Activated CD4-positive, alpha-beta T cell treated with anti-CD3 and anti-CD28 coated beads for 1 hour (primary cell): ENCODE measurements around the gene TCP11.
"Not testable (repeated sequence)": the region's sequence is repeated elsewhere in the genome, so short reads cannot be mapped to it uniquely, and the experiment has no call there.

ENCODE experiments used
- DNase-seq: peaks from one replicate; pipeline ENCODE4 v3.0.0-alpha.2; 2020

Gene TCP11

DNA sequence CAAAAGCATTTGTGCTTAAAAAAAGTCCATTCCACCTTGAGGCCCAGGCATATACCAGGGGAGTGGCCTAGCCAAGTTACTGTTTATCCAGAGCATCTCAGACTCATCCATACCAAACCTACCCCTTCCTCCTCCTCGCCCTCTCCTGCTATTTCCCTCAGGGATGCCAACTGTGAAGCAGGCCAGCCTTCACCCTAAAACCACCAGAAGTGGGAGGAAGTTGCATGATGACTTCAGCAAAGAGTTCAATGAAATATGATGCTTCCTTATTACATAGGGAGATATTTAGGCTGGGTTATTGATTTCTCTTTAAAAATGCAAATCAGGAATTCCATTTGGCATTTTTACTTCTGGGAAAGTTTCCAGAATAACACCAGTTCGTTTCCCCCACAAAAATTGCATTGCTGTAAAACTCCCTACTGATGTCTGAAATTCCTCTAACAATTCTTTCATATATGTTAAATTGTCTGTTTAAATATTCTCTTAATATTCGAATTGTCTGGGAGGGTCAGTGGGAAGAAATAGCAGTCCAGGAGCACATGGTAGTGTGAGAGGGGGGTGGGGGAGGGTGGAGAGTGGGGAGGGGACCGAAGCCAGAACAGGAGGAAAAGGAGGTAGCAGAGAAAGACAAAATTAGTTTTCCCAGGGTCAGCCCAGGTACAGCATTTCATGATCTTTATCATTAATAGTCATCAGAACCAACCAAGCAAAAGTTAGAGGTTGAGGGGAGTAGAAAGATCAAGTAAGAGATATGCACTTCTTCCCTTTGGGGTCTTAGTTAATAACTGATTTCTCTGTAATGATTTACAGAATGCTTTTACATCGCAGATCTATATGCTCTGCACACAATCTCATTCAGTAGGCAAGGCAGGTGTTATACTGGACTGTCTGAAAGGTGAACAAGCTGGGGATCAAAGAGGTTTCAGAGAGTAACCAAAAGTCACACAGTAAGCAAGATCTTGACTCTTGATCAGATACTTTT, 1.7 kb upstream of the TCP11 start:
- DNase-seq, result no peak

DNA sequence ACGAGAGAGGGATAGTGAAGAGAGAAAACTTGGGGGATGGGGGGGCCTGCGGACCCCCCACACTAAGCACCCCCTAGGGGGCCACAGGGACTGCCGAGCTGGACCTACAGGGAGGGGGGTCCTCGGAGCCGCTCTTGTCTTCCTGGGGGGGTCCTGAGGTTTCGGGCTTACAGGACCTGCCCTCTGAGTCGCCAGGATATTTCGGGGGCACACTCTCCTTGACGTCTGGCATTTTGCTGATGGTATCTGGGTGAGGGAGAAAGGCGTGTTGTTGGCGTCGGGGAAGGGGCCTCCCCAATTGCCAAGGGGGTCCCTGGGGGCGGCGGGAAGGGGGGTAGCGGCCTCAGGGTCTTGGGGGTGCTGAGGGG, 516 bp downstream of the TCP11 start:
- no peak for DNase-seq

DNA sequence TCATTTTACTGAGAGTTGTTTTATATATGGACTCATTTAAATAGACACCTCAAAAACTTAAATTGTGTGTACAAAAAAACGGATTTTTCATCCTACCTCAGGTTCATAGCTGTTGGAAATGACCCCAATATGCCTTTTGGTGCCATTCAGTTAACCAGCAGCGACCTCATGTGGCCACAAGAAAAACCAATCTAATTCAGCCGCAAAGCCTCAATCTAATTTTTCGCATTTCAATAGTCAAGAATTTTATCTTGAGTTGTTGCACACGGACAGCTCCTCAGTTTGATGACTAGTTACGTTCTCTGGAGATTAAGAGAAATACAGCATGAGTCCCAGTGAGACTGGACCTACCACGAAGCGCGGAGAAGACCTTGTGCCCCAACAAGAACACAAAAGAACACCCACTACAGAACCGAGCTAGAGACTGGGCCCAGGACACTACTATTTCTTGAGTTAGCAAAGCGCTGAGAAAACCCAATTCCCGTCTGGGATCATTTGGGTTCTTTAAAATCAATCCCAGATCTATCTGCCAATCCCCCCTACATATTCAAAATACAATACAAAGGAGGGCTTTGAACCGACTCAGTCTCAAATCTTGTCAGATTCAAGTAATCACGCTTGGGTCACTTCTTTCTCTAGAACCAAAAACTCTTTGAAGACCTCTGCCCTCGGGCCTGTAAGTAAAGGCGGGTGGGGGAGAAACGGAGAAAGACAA, 1.1 kb downstream of the TCP11 start:
- DNase-seq, result peak; percentile 15

DNA sequence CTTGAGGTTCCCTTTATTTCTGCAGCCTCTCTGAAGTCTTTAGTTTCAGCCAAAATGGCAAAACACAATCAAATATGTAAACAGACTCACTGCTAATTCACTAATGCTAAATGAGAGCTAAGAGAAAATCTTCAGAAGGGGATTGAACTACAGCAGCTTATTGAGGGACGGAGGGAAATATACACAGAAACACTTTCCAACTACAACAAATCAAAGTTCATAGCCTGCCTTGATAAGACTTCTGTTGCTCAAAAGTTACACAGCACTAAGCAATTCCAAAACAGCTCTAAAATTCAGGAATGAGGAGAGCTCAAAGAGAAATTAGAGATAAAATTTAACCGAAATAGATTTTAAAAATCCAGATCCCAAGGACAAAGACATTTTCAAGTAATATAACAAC, 1.7 kb downstream of the TCP11 start:
- DNase-seq, result no peak

DNA sequence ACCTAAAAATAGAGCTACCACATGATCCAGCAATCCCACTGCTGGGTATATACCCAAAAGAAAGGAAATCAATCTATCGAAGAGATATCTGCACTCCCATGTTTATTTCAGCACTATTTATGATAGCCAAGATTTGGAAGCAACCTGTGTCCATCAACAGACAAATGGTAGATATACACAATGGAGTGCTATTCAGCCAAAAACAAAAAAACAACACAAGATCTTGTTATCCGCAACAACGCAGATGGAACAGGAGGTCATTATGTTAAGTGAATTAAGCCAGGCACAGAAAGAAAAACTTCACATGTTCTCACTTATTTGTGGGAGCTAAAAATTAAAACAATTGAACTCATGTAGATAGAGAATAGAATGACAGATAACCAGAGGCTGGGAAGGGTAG, 2.9 kb downstream of the TCP11 start:
- DNase-seq, result not testable (repeated sequence)

DNA sequence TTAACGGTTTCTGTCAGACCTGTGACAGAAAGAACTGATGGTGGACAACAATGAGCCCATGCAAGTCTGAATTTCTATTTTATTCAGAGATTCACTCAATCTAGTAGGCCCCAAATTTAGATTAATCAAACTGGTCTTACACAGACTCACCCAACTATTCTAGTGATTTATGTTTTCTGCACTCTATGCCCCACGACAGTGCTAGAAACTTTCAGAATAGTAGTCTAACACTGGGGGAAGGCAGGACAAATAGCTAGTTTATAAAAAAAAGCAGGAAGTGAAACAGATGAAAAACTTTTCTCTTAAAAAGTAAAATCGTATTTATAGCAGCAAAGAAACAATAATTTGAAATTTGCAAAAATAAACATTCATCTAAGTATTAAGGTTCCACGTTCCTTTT, 5.0 kb downstream of the TCP11 start:
- no peak for DNase-seq

DNA sequence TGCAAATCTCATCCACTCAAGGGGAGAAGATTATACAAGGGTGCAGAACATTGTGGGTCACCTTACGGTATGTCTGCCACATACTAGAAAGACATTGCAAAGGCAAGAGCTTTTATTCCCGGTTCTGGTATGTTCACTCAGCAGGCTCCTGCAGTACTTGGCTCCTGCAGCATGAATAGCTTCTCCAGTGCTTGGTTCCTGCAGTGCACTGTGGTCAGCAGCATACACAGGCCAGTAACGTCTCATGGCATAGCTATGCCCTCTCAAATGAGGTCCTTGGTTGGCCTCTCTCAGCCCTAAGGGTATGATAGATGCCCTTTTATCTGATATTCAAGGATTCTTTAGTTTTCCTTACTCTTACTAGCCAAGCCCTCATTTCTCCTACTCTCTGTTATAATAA, 12.6 kb downstream of the TCP11 start:
- no peak for DNase-seq

DNA sequence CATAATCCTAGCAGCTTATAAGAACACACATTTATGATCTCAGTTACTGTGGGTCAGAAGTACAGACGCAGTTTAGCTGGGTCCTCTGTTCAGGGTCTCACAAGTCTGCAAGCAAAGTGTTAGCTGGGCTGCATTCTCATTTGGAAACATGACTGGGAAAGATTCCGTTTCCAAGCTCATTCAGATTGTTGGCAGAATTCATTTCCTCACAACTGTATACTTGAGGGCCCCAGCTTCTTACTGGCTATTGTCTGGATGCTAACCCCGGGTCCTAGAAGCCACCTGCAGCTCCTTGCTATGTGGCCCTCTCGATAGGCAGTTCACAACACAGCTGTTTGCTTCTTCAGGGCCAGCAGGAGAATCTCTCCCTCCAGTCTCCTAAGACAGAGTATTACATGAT, 13.1 kb downstream of the TCP11 start:
- DNase-seq, result no peak

DNA sequence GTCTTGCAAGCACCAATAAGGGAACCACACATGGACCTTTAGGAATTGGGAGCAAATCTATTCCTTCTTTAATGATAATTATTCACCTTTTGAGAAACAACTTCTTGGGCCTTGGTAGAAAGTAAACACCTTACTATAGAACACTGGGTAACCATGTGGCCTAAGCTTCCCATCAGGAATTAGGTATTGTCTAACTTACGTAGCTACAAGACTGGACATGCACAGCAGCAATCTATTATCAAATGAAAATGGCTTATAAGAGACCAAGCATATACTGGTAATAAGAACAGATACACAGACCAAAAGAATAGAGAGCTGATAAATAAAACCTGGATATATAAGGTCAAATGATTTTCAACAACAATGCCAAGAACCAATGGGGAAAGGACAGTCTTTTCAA, 16.8 kb downstream of the TCP11 start:
- DNase-seq, result no peak

DNA sequence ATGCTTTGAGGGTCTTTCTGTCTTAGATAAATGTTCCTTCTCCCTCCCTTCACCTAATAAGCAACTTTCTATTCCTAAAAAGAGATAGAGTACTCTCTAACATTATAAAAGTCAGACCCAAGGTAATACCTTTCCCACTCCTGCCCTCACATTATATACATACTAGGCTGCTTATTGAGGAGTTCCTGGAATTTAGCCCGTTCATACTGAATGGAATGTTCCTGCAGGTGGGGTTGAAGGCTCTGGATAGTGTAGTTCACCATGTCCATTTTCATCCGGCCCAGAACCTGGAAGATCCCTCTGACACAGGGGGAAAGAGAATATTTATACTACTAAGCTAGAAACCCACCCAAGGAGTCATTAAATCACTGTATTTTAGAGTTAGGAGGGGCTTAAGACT, 20.4 kb downstream of the TCP11 start:
- no peak for DNase-seq

DNA sequence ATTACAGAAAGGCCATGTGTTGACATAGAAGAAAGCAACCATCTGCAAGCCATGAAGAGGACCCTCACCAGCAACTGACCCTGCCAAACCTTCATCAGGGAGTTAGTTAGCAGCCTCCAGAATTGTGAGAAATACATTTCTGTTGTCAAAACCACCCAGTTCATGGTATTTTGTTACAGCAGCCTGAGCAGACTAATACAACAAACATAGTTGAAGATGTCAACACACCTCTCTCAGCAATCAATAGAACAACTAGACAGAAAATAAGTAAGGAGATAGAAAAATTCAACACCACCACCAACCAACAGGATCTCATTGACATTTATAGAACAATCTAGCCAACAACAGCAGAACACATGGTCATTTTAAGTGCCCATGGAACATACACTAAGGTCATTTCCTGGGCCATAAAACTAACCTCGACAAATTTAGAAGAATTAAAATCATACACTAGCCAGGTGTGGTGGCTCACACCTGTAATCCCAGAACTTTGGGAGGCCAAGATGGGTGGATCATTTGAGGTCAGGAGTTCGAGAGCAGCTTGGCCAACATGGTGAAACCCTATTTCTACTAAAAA, 32.7 kb downstream of the TCP11 start:
- no peak for DNase-seq

DNA sequence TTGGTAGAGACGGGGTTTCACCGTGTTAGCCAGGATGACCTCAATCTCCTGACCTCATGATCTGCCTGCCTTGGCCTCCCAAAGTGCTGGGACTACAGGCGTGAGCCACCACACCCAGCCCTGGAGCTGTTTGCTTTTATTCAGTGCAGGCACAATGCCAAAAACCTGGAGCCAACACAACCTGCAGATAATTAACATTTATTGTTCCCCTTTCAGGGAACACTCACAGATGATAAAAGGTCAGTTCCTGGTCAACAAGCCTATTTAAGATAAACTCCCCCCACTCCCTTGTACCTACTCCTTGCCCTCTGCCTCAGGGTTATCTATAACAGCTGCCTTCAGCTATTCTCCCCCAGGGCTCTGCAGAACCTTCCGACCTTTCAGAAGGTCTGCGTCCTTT, 33.4 kb downstream of the TCP11 start:
- DNase-seq, result not testable (repeated sequence)

DNA sequence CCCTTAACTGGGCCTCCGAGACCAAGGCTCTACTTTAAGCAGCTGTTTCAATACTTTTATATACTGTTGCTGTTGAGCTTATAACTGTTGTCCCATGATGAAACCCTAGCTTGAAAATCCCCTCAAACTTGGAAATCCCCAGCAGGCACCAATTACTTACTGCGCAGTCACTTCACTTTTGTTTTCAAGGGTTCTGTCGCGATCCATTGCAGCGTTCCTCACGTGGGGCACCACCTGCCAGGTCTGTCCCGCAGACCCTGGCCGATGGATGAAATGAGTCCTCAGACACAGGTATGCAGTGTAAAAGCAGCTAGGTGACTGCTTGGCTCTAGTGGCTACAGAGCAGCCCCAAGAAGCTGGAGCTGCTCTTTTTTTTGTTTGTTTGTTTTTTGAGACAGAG, 33.9 kb downstream of the TCP11 start:
- not testable (repeated sequence) for DNase-seq

DNA sequence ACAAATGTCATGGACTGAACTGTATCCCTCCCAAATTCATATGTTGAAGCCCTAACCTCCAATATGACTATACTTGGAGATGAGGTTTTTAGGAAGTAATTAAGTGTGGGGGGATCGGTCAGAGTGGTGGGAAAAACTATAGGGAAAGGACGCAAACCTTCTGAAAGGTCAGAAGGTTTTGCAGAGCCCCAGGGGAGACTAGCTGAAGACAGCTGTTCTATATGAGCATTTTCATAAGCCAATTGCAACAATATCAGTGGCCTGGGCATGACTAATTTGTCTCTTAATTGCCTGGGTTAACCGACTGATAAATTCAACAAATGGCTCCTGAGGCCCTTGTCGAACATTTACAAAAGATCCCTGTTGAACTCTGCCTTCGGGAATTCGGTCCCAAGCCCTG, 35.1 kb downstream of the TCP11 start:
- DNase-seq, result not testable (repeated sequence)

DNA sequence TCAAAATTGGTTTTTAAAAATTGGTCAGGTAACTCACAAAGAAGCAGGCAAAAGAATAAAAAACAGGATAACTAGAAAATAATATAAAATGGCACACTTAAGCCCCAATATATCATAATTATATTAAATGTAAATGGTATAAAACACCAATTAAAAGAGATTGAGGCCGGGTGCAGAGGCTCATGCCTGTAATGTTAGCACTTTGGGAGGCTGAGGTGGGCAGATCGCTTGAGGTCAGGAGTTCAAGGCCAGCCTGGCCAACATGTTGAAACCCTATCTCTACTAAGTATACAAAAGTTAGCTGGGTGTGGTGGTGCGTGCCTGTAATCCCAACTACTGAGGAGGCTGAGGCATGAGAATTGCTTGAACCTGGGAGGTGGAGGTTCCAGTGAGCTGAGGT, 36.1 kb downstream of the TCP11 start:
- DNase-seq, result no peak

DNA sequence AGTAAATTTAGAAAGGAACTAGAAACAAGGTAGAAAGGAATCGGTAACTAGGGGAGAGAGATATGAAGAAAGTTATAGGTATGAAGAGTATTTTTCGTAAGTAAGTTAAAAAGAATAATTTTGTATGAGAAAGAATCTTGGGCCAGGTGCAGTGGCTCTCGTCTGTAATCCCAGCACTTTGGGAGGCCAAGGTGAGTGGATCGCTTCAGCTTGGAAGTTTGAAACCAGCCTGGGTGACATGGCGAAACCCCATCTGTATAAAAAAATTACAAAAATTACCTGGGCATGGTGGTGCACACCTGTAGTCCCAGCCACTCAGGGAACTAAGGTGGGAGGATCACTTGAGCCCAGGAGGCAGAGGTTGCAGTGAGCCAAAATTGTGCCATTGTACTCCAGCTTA, 42.0 kb downstream of the TCP11 start:
- no peak for DNase-seq

DNA sequence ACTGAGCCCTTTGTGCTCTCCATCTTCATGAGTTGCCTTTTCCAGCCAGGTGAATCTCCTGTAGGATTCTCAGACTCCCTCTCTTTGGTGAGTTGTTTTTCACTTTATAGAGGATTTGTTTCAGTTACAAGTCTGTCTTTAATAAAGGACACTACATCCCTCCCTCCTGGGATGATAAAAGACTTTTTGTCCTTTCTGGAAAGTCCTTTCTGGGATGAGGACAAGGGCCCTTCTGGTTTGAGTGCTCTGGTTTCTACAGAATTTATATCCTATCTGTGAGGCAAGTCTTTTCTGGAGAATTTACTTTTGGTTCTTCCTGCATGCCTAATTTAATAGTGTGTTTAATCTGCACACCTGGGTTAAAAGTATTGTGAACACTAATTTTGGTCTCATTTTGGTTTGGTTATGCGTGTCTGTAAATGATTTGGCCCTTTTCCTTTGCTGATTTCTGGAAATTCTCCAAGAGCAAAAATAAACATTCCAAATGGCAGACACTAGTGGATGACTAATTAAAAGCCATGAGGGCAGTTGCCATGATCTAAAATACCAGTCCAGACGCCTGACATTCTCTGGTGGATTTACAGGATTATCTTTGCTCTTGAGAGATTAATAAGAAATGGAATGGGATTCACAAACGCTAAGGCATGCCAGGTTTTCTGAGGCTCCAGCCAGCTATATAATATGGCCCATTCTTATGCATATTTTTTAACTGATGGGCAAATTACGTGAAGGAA, 44.8 kb downstream of the TCP11 start:
- DNase-seq, result no peak

DNA sequence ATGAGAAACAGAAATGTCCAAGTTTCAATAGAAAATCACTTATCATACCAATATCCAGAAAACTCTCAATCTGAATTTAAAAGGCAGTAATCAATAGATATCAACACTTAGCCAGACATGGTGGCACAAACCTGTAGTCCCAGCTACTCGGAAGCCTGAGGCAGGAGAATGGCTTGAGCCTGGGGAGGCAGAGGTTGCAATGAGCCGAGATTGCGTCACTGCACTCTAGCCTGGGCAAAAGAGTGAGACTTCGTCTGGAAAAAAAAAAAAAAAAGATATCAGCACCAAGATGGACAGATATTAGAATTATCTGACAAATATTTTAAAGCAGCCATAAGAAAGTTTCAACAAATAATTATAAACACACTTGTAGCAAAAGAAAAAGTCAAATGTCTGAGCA, 47.0 kb downstream of the TCP11 start:
- DNase-seq, result no peak

DNA sequence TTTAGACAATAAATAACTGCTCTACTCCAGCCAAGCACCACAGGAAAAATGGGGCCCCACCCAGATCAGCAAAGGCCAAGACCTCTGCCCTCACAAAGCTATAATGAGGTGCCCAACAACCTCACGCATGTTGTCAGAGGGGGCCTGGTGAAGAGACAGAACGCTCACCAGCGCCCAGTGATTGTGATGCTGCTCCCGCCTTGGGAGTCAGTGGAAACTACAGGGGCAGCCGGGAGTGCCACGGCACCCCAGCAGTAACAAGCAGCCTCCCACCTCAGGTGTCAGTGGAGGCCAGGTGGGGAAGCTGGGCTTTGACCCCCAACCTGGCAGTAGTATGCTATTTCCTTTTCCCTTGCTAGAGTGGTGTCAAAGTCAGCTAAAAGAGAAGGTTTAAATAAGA, 47.4 kb downstream of the TCP11 start:
- DNase-seq, result no peak

DNA sequence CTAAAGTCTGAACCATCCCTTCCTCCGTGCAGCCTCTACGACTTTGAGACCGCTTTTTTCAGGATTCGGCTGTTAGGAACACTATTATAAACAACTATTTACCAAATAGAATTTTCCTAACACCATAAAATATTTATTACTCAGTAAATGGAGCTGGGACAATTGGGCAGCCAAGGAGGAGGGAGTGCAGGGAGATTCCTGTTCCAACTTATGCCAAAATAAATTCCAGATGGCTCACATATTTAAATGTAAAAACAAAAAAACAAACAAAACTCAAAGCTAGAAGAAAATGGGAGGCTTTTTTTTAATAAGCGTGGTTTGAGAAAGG, 48.1 kb downstream of the TCP11 start:
- no peak for DNase-seq

DNA sequence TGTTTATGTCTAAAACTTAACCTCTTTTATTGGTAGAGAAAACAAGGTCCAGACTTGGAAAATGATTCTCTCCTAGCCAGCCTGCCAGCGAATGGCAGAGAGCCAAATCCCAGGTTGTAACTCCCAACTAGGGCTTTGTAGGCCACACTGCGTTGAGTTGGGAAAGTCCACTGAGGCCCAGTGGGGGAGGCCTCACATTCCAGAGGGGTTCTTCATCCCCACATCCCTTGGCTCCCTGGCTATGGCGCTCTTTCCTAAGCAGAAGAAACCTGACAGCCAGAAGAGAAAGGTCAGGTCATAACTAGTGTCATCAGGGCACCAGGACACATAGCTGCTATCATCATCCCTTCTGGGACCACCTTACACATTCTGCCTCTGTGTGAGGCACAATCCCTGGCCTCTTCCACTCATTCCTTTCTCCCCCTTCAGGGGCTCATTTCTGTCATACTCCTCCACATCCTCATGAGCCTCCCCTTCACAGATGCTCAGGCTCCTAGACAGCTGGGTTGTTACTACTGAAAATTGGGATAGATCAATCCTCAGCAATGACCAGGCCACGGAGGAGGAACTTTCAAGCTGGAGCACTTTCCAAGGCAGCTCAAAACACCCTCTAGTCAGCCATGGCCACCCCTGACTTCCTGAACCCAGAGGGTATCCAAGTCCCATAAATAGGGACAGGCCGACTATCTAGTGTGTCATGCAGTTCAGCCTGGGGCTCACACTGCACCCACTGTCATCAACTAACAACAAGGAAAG, 48.6 kb downstream of the TCP11 start:
- no peak for DNase-seq

DNA sequence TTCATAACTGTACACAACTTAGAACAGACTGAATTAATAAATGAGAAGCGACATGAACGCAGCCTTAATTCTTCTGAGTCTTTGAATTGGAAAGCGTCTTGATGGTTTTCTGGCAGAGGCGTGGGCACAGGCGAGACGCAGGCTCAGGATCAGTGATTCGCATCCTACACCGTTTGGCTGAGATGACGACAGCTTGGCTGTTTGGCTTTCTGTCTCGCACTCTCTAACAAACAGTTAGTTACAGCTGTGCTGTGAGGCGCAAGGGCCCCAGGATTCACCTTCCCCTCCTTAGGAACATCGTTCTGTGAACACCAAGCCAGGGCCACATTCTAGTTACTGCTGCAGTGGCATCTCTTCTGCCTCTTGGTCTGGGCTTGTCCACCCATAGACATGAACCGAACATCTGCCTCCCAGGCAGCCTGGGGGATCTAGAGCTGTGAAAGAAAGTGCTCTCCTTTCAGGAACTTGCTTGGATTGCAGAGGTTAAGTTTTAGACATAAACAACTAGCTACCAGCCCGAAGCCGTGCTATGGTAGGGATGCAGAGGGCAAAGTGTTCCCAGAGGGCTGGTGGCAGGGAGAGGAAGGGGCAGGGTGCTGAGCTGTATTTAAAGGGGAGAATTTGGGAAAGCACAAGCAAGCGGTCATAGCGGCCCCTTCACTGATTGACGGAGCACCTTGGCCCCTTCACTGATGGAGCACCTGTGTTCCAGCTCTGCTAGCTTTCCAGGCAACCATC, 49.6 kb downstream of the TCP11 start:
- no peak for DNase-seq
